ENCODE data around the gene CXCL3. TPM values are rescaled to one million over a fixed set of nuclear protein-coding genes. Genes with fewer than 3 reads are reported as not detected.

Gene CXCL3
- total and polyA plus RNA-seq, 9 of the 15 experiments (the other 6 are each of a cell fraction or from before 2014, with no cell fraction given) = 2.3 to 8.9 (median 6.1) TPM

DNA sequence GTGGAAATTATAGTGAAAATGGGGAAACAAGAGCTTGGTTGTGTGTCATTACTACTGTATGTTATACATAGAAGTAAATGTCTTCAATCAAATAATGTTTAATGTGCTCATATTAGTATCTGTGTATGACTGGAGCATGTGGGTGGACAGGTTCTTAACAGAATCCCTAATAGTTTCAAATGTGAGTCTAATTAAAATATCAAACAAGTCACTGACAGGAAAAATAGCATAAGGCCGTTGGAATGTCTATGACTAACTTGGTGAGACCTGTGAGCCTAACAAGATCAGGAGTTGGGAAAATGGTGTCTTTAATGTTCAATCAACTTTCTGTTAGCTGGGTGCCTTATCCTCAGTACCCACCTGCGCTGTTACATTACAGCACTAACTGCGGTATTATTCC is 6.2 kb upstream of the CXCL3 start (continued):
- no peak for TF ChIP-seq ZNF584 (CRISPR knock-in tag; IDR thresholded peaks at IDR 0.05; ENCODE audit: low read depth)

GRCh38 chr4:74042681-74043080 is 4.2 kb upstream of the CXCL3 start:
- WGBS (ENCODE audit: insufficient coverage, low coverage, missing lambda C conversion rate) = 28% methylated on average over 2 of the region's 2 CpGs
- TF ChIP-seq RAD21 (CRISPR knock-in tag; conservative IDR thresholded peaks at IDR 0.05 in 1 of 2, IDR thresholded peaks at IDR 0.05 in 1 of 2) (peak in 1 of 2 experiments; percentile 43; a peak in 2 of 4 replicates), ZNF449 (CRISPR knock-in tag; IDR thresholded peaks at IDR 0.05) (no peak), NFYB (IDR thresholded peaks at IDR 0.05; ENCODE audit: extremely low read depth, insufficient read length) (no peak), SMC3 (conservative IDR thresholded peaks at IDR 0.05; ENCODE audit: insufficient read depth, low read depth, low read length) (0 out of 2 replicates have a peak, but pooled peaks have one; percentile 4), ZEB2 (IDR thresholded peaks at IDR 0.05) (peak; percentile 49), TEAD4 (IDR thresholded peaks at IDR 0.05; ENCODE audit: low read length) (0 out of 2 replicates have a peak, but pooled peaks have one; percentile 9), TEAD4 (CRISPR knock-in tag; IDR thresholded peaks at IDR 0.05; ENCODE audit: borderline replicate concordance) (no peak), BACH1 (tag; IDR thresholded peaks at IDR 0.05) (0 out of 2 replicates have a peak, but pooled peaks have one; percentile 14), RBM17 (IDR thresholded peaks at IDR 0.05; ENCODE audit: borderline replicate concordance, low read depth, low read length) (no peak), CTBP1 (IDR thresholded peaks at IDR 0.05; ENCODE audit: borderline replicate concordance) (peak; percentile 56; the same call in 1 of the 2 replicates), RCOR1 (IDR thresholded peaks at IDR 0.05; ENCODE audit: borderline replicate concordance in 1 of 2, low read depth in 2 of 2, low read length in 2 of 2) (peak in 1 of 2 experiments; percentile 47; a peak in 1 of 4 replicates)
- TF ChIP-seq, protein P1, sequence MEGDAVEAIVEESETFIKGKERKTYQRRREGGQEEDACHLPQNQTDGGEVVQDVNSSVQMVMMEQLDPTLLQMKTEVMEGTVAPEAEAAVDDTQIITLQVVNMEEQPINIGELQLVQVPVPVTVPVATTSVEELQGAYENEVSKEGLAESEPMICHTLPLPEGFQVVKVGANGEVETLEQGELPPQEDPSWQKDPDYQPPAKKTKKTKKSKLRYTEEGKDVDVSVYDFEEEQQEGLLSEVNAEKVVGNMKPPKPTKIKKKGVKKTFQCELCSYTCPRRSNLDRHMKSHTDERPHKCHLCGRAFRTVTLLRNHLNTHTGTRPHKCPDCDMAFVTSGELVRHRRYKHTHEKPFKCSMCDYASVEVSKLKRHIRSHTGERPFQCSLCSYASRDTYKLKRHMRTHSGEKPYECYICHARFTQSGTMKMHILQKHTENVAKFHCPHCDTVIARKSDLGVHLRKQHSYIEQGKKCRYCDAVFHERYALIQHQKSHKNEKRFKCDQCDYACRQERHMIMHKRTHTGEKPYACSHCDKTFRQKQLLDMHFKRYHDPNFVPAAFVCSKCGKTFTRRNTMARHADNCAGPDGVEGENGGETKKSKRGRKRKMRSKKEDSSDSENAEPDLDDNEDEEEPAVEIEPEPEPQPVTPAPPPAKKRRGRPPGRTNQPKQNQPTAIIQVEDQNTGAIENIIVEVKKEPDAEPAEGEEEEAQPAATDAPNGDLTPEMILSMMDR (IDR thresholded peaks at IDR 0.05 in 2 of 3, conservative IDR thresholded peaks at IDR 0.05 in 1 of 3; ENCODE audit: insufficient read depth in 2 of 3, low read depth in 1 of 3, low read length in 3 of 3) = peak in 2 of 3 experiments; percentile 10 to 33; a peak in 2 of 6 replicates

More at GRCh38 chr4:74042681-74043080, 4.2 kb upstream of the CXCL3 start:
- H2AFZ ChIP-seq (ENCODE audit: low read depth, low read length) = peak overlapping the region; percentile 11; the same call in 1 of the 2 replicates
- peaks cover 14% of the 10 kb centered on the region for H3K79me2 ChIP-seq (ENCODE audit: control insufficient read depth, insufficient read depth, low read length)
- in situ Hi-C loops (cut with MboI) (no loop called here), intact Hi-C loops (cut with micrococcal nuclease) (no loop called here)
- no peak for ATAC-seq
- no peaks in the 10 kb centered on the region for H3K27me3 ChIP-seq (ENCODE audit: control insufficient read depth in 2 of 2, insufficient read depth in 2 of 2, low read length in 2 of 2)
- no peaks in the 10 kb centered on the region; the same call in 2 of the 3 replicates for H3K36me3 ChIP-seq (ENCODE audit: control insufficient read depth, insufficient read depth, low read length)
- no peak overlapping the region for H3K9ac ChIP-seq (ENCODE audit: insufficient read depth in 1 of 2, low read depth in 2 of 2, low read length in 2 of 2)
- H4K20me1 ChIP-seq (replicated peaks; ENCODE audit: control insufficient read depth, insufficient read depth, low read length) = no peaks in the 10 kb centered on the region
- no TSS peak for BruUV-seq (replicated peaks)
- FAIRE-seq = no peak
- no peak overlapping the region for H3K4me2 ChIP-seq (ENCODE audit: insufficient read depth, low read length)
- peaks cover 3% of the 10 kb centered on the region; the same call in 1 of the 2 replicates for H3K9me3 ChIP-seq (replicated peaks; ENCODE audit: control insufficient read depth, insufficient read depth, low read depth, low read length)
- H3K9me1 ChIP-seq (ENCODE audit: control insufficient read depth, insufficient read depth, low read length) = no peaks in the 10 kb centered on the region
- H3K4me1 ChIP-seq (replicated peaks in 1 of 2; ENCODE audit: control insufficient read depth in 2 of 2, insufficient read depth in 2 of 2, low read length in 2 of 2) = peaks cover 3 to 10% of the 10 kb centered on the region in 2 experiments; a peak in 3 of 5 replicates
- DNase-seq (ENCODE audit: extremely low read depth in 1 of 4, low spot score in 3 of 4) = peak in 1 of 4 experiments; percentile 26
- POLR2A ChIA-PET = interaction anchor here (1.9 kb wide), 1 partner anchor 56 kb away, joined by 7 read pairs; the partner anchor contains the start of gene CXCL2
- no peak overlapping the region for H3K4me3 ChIP-seq
- H3K27ac ChIP-seq (ENCODE audit: extremely low read depth, low read depth, low read length) = no peak overlapping the region
- CTCF ChIA-PET (ENCODE audit: low intra/inter-chr PET ratio) = no interaction called here

Data from K562 (cell line).